Neural cell (in vitro differentiated cells): ENCODE data around the gene ADH5. TPM values are rescaled to one million over a fixed set of nuclear protein-coding genes. Genes with fewer than 3 reads are reported as not detected.

Source experiments
- H2AFZ ChIP-seq: fragments of 200-600, 300-800 bp; sonication (generic), shearing (Covaris generic); 2 replicates; pipeline ENCODE4 v1.6.0; 2014; ENCODE audit warnings: low read depth, mild to moderate bottlenecking, antibody characterized with exemption, low read length, moderate library complexity
- H3F3A ChIP-seq: fragments of 200-600 bp; shearing (Covaris generic); 2 replicates; pipeline ENCODE4 v1.6.1; 2016; ENCODE audit warnings: mild to moderate bottlenecking, moderate library complexity, mixed read lengths, antibody characterized with exemption, low read length; ENCODE audit not compliant: insufficient read depth, poor library complexity, severe bottlenecking
- H3K27ac ChIP-seq: fragments of 200-600, 300-800 bp; sonication (generic), shearing (Covaris generic); 2 replicates; pipeline ENCODE4 v1.5.1; 2014; ENCODE audit warnings: mild to moderate bottlenecking, low read length, moderate library complexity
- H3K27me3 ChIP-seq: fragments of 300-800, 200-600 bp; sonication (generic), shearing (Covaris generic); 2 replicates; pipeline ENCODE4 v1.6.0; 2014; ENCODE audit warnings: mild to moderate bottlenecking, low read depth, low read length, moderate library complexity; ENCODE audit not compliant: insufficient read depth
- H3K36me3 ChIP-seq: fragments of 300-800, 200-600 bp; sonication (generic), shearing (Covaris generic); 2 replicates; pipeline ENCODE4 v1.5.1; 2014; ENCODE audit warnings: mild to moderate bottlenecking, antibody characterized with exemption, low read length, moderate library complexity; ENCODE audit not compliant: insufficient read depth
- H3K4me2 ChIP-seq: fragments of 300-800, 200-600 bp; sonication (generic), shearing (Covaris generic); 2 replicates; pipeline ENCODE4 v1.6.0; 2014; ENCODE audit warnings: mild to moderate bottlenecking, low read length
- H3K4me3 ChIP-seq: fragments of 300-800, 200-600 bp; sonication (generic), shearing (Covaris generic); 2 replicates; pipeline ENCODE4 v1.5.1; 2014; ENCODE audit warnings: mild to moderate bottlenecking, low read length, moderate library complexity
- H3K79me2 ChIP-seq: fragments of 200-600 bp; shearing (Covaris generic); replicated peaks from 2 replicates; pipeline ENCODE4 v1.6.0; 2014; ENCODE audit warnings: mild to moderate bottlenecking, low read length, moderate library complexity; ENCODE audit not compliant: insufficient read depth
- H3K9ac ChIP-seq: fragments of 300-800, 200-600 bp; sonication (generic), shearing (Covaris generic); 2 replicates; pipeline ENCODE4 v1.6.1; 2016; ENCODE audit warnings: mild to moderate bottlenecking, low read length, mixed read lengths
- H3K9me2 ChIP-seq: fragments of 200-600 bp; shearing (Covaris generic); 2 replicates; pipeline ENCODE4 v1.6.1; 2016; ENCODE audit warnings: mild to moderate bottlenecking, low read length, mixed read lengths; ENCODE audit not compliant: insufficient read depth
- H3K9me3 ChIP-seq: fragments of 200-600, 300-800 bp; sonication (generic), shearing (Covaris generic); 2 replicates; pipeline ENCODE4 v1.6.1; 2016; ENCODE audit warnings: mild to moderate bottlenecking, mixed run types, low read length, moderate library complexity, mixed read lengths
- H4K20me1 ChIP-seq: fragments of 200-600 bp; shearing (Covaris generic); 2 replicates; pipeline ENCODE4 v1.6.1; 2016; ENCODE audit warnings: mild to moderate bottlenecking, mixed run types; ENCODE audit not compliant: insufficient read depth
- CTCF ChIP-seq: fragments of 450-650 bp; IDR thresholded peaks from 2 replicates; pipeline ENCODE4 v1.5.1; 2014; ENCODE audit warnings: antibody characterized with exemption, mild to moderate bottlenecking, moderate library complexity; ENCODE audit not compliant: poor library complexity, severe bottlenecking
- EP300 ChIP-seq: fragments of 450-650 bp; conservative IDR thresholded peaks from 2 replicates; pipeline ENCODE4 v1.6.1; 2014; ENCODE audit warnings: antibody characterized with exemption, mild to moderate bottlenecking, moderate library complexity; ENCODE audit not compliant: poor library complexity, severe bottlenecking
- EZH2 ChIP-seq: fragments of 200-600, 300-800 bp; shearing (Covaris generic), sonication (generic); IDR thresholded peaks from 2 replicates; pipeline ENCODE4 v1.6.1; 2014; ENCODE audit warnings: antibody characterized with exemption, low read length, borderline replicate concordance, mild to moderate bottlenecking; ENCODE audit not compliant: insufficient read depth, poor library complexity, severe bottlenecking
- MXI1 ChIP-seq: fragments of 450-650 bp; conservative IDR thresholded peaks from 2 replicates; pipeline ENCODE4 v1.6.1; 2014; ENCODE audit warnings: antibody characterized with exemption, mild to moderate bottlenecking; ENCODE audit not compliant: poor library complexity, severe bottlenecking
- POLR2AphosphoS5 ChIP-seq: IDR thresholded peaks from 2 replicates; pipeline ENCODE4 v1.6.1; 2012
- RAD21 ChIP-seq: fragments of 450-650 bp; conservative IDR thresholded peaks from 2 replicates; pipeline ENCODE4 v1.6.1; 2014; ENCODE audit warnings: antibody characterized with exemption, mild to moderate bottlenecking, moderate library complexity
- REST ChIP-seq: IDR thresholded peaks from 2 replicates; pipeline ENCODE4 v1.6.1; 2012; ENCODE audit warnings: borderline replicate concordance
- SMC3 ChIP-seq: fragments of 450-650 bp; conservative IDR thresholded peaks from 2 replicates; pipeline ENCODE4 v1.6.1; 2014; ENCODE audit warnings: antibody characterized with exemption, mild to moderate bottlenecking, moderate library complexity; ENCODE audit not compliant: poor library complexity
- TAF1 ChIP-seq: IDR thresholded peaks from 2 replicates; pipeline ENCODE4 v1.6.1; 2012; ENCODE audit warnings: low read depth
- polyA plus RNA-seq: library from polyadenylated mRNA; depleted of rRNA; stranded (reverse); fragments of >200 nt; gene quantifications from 2 replicates; pipeline ENCODE4 v1.2.3, GENCODE V29; 2014

The ADH5 gene
- polyA plus RNA-seq, 1 donor from 2014 or later, result 201 TPM

DNA sequence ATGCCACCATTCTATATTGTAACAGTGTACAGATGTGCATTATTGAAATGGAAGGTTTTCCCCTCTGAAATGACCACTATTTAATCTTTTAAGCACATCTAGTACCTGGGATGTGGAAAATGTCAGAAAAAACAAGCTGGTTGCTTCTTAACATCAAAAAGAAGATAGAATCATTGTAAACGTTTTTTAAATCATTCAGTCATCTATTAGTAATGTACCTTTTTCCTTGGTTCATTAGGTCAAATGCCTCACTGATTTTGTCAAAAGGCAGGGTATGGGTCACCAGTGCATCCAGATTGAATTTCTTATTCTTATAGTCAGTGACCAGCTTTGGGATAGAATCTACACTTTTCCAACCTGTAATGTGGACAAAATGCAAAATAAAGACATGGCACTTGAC lies 37.8 kb upstream of the ADH5 start:
- Histone ChIP-seq H3K4me3 (no peak overlapping the region), H3K4me2 (no peak overlapping the region), H3K27ac (no peak overlapping the region), H2AFZ (no peak overlapping the region), H3K36me3 (no peaks in the 10 kb centered on the region), H3K79me2 (no peaks in the 10 kb centered on the region), H3F3A (no peaks in the 10 kb centered on the region), H3K9me3 (no peaks in the 10 kb centered on the region), H4K20me1 (no peaks in the 10 kb centered on the region), H3K9ac (no peak overlapping the region), H3K27me3 (no peaks in the 10 kb centered on the region), H3K9me2 (no peaks in the 10 kb centered on the region)
- no peak for TF ChIP-seq REST
- no peak for TF ChIP-seq SMC3
- no peak for TF ChIP-seq CTCF
- TF ChIP-seq EZH2, result no peak
- TF ChIP-seq EP300, result no peak

- TF ChIP-seq POLR2AphosphoS5, result no peak
- no peak for TF ChIP-seq MXI1
- no peak for TF ChIP-seq EZH2
- no peak for TF ChIP-seq TAF1
- no peak for TF ChIP-seq CTCF
- TF ChIP-seq REST, result no peak
- TF ChIP-seq EP300, result no peak
- no peak for TF ChIP-seq SMC3
- no peak for TF ChIP-seq RAD21
- no peaks in the 10 kb centered on the region for H3K9me3 ChIP-seq
These were observed 32.4 kb upstream of the ADH5 start for GRCh38 chr4:99121008-99121407.

More at GRCh38 chr4:99121008-99121407, 32.4 kb upstream of the ADH5 start:
- no peak overlapping the region for H3K9ac ChIP-seq
- no peaks in the 10 kb centered on the region for H4K20me1 ChIP-seq
- H3K27ac ChIP-seq, result no peak overlapping the region
- H3K9me2 ChIP-seq, result no peaks in the 10 kb centered on the region
- no peak overlapping the region for H3K4me3 ChIP-seq
- H3K36me3 ChIP-seq, result no peaks in the 10 kb centered on the region
- no peaks in the 10 kb centered on the region for H3F3A ChIP-seq
- no peak overlapping the region for H2AFZ ChIP-seq
- H3K4me2 ChIP-seq, result no peak overlapping the region
- no peaks in the 10 kb centered on the region for H3K27me3 ChIP-seq
- no peaks in the 10 kb centered on the region for H3K79me2 ChIP-seq
